Umbilical cord (tissue), 2 donors: Measurements from ENCODE around the gene XXYLT1. TPM values are rescaled to one million over a fixed set of nuclear protein-coding genes. Genes with fewer than 3 reads are reported as not detected.

Source experiments
- DNase-seq: peaks from one replicate; pipeline ENCODE4 v3.0.0-alpha.2; 2015; ENCODE audit warnings: low spot score
- total RNA-seq: library from RNA; depleted of rRNA; stranded (reverse); fragments of >200 nt; gene quantifications from one replicate; pipeline ENCODE4 v1.2.3, GENCODE V29; 2014; ENCODE audit warnings: low replicate concordance; ENCODE audit not compliant: insufficient read depth

XXYLT1 gene
- total RNA-seq, 1 donor from 2014 or later: 21.4 TPM

DNA sequence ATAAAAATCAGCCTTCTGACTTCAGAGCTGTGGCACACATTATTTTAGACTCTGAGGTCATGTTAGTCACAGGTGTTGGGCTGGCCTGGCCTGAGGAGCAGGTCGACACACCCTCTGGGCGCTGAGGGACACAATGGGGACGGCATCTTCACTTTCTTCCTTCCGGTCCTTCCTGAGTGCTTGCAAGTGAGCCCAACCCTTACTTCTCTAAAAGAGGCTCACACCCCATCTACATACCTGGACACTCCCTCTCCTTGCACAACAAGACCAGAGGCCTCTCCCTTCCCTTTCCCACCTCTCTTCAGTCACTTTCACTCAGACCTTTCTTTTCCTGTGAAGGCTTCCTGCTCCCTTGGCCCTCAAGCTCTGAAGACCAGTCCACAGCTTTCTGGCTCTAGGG lies 85.4 kb downstream of the XXYLT1 start:
- DNase-seq: no peak

DNA sequence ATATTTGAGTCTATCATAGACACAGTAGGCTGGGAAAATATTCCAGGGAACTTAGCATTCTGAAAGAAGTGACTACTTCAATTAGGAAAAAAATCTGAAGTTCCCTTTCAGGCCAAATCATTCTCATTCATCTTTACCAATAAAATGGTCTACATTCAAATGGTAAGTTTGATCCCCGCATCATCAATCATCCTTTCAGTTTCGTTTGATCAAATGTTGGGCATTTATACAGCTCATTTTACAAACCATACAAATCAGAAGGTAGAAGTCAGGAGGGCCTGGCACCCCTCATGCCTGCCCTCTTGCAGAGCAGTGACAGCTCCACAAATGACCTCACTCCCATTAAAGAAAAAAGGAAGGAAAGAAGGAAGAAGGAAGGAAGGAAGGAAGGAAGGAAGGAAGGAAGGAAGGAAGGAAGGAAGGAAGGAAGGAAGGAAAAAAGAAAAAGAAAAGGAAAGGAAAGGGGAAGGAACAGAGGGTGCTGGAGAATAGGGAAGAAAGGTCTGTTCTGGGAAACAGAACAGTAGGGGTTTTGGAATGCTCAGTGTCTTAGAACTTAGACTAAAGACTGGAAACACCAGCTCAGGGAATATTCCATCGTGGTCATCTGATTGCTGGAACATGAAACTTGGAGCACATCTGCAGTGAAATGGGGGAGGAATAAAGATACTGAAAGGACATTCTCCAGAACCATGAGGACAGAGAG lies 86.1 kb downstream of the XXYLT1 start:
- DNase-seq: no peak

DNA sequence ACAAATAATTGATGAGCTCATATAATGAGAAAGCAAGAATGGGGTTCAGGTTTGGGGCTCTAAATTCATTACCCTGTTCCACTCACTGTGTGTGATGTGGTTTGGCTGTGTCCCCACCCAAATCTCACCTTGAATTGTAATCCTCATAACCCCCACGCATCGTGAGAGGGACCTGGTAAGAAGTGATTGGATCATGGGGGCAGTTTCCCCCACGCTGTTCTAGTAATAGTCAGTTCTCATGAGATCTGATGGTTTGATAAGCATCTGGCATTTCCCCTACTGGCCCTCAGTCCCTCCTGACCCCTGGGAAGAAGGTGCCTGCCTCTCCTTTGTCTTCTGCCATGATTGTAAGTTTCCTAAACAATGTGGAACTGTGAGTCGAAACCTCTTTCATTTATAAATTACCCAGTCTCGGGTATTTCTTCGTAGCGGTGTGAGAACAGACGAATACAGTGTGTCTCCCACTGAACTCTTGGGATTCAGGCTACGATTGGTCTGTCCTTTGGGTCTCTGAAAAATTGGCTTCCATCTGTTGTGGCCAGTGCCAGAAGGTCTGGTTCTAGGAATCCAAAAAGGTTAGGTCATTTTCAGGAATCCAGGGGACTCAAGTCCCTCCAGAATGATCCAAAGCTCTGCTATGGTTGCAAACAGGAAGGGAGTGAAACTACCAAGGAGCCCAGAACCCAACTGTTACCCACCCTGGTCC lies 87.7 kb downstream of the XXYLT1 start:
- DNase-seq: no peak

DNA sequence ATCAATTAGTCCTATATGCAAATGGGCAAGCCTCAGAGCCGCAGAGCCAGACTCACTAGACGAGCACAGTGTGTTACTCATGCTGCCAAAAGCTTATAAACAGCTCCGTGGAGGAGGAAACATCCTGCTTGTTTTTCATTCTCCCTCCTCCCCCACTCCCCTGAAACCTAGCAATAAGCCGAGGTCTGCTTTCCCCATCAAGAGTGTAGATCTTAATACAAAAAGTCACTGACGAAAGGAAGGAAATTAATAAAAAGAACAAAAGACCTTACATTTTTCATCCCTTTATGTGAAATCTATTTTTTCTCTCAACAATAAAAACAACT lies 88.5 kb downstream of the XXYLT1 start:
- DNase-seq: peak; percentile 71

DNA sequence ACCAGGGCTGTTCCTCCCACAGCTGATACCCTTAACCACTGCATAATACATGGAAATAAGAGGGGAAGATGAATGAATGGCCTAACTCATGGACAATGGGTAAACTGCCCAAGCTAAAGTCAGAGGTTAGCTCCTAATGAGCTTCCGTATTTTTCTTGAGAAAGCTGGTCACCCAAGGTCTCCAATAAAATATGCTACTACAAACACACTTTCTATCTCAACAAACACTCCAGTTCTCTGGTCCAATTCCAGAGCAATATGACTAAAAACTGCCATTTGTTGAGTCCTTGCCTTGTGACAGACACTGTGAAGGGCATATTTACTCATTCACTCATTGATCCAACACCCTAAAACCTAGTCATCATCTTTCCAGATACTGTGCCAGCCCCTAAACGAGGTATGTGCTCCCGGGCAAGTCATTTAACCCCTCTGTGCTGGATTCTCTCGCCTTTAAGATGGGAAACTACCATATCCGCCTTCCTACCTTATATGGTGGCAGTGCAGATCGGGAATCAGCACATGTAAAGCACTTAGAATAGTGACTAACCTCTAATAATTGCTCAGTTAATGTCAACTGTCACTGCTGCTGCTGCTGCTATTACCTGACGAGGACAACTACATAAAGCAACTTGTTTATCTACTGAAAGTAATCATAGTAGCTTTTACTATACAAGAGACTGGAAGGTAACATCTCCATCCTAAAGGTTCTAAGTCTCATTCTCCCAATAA lies 89.1 kb downstream of the XXYLT1 start:
- DNase-seq: no peak

DNA sequence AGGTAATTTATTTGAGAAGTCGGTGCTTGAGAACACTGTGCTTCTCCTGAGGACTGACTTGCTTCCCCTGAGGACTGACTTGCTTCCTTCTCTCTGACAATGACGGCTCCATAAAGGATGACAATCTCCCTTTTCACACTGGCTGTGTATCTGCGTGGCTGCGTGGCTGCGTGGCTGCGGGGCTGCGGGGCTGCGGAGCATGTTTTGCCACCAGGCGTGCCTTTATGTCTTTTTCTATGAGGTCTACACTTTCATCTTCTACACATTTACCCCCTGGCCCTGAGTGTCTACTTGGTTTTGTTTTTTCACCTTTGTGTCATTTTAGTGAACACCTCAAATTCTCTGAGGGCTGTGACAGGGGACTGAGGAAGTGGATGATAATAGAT lies 89.9 kb downstream of the XXYLT1 start:
- no peak for DNase-seq

DNA sequence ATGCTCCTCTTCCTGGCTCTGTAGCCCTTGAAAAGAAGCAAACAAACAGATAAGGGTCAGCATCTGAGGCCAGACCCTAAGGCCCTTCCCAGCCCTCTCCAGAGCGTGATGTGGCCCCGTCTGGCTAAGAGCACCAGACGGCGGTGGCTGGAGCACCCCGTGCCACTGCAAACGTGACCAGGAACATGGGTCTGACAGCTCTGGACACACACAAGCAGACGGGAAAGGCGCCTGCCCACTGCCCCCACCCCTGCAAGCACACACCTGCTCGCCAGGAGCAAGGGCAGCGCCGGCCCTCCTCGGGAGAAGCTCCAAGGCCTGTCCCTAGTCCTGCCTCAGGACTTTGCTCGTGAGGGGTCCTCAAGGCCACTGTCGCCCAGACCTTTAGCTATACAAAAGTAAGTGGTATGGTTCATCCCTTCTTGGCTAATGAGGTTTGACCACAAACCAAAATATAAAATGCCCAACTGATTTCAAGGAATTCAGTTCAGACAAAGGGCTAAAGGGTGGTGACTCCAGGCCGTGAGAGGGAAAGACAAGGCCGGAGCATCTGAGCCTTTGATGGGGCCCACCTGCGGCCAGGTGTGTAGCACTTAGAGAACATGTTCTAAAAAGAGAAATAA lies 90.4 kb downstream of the XXYLT1 start:
- DNase-seq: no peak

DNA sequence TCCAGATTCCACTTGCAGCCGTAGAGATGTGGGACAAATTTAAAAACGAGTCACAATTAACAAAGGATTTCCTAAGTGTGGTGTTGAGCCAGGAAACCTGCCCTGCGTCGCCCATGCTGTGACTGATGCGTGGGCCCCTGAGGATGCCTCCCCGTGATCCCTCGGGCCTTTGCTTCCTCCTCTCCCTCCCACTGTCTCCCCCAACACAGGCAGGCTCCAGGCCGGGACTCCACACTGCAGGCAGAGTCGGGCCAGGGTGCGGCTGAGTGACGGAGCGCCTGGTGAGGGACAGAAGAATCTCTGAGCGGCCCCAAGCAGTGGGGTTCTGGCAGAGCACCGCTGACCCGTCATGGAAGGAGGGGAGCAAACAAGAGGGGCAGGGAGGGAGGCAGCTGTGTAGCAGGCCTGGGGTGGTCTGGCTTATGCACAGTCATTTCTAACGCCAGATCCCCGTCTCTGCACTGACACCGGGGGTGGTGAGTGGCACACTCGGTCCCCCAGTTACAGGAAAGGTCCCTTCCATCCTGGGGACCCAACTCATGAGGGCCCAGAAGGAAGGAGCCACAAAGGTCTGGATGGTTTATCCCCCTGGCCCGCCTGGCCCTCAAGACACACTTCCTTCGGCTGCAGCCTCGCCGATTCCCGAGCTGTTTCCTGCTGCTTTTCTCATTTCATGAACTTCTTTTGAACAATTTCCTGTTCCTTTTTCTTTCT lies 91.0 kb downstream of the XXYLT1 start:
- no peak for DNase-seq

DNA sequence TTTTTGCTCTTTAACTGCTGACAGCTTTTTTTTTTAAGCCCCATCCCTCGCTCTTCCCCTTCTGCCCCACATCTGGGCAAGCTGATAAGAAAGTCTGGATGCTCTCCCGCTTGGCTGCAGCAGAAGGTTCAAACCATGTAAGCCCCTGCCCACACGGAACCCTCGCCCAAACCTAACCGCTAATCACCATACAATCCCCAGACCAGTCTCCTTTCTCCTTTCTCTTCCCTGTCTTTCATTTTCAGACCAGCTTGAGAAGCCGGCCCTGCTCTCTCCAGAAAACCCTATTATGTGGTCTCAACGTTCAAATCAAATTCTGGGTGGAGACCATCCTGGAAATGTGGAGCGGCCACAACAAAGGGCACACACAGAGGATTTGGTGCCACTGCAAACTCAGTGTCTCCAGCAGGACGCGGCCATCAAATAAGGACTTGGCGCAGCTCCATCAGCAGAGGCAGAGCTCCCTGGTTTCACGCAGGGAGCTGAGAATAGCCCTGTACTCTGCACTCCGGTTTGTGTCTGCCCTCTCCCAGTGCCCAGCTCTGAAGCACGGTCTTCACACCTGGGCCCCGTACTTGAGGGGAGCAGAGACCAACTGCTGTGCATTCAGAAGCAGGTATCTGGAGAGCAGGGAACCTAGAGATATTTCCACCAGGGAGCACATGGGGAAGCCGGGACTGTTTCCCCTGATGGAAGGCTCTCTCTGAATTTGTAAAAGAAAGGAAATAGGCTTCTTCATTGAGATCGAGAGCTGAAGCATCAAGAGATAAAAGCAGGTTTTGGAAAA lies 92.6 kb downstream of the XXYLT1 start:
- DNase-seq: peak; percentile 65

DNA sequence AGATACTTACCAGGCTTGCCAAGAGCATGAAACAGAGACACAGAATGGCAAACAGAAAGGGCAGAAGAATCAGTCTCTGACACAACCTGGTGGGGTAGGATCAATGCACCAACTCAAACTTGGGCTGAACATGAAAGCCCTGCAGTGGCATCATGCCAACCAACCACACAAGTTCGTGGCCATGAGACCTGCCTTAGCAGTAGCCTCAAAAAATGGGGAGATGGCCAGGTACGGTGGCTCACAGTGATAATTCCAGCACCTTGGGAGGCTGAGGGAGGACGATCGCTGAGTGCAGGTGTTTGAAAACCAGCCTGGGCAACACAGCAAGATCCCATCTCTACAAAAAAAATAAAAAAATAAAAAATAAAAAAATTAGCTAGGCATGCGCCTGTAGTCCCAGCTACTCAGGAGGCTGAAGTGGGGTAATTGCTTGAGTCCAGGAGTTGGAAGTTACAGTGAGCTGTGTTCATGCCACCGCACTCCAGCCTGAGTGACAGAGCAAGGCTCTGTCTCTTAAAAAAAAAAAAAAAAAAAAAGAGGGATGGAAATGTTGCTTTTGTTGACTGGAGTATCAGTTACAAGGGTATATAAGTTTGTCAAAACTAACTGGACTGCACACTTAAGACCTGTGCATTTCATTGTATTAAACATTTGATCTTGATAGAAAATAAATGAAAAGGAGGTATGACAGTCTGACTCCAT lies 93.4 kb downstream of the XXYLT1 start:
- DNase-seq: no peak

DNA sequence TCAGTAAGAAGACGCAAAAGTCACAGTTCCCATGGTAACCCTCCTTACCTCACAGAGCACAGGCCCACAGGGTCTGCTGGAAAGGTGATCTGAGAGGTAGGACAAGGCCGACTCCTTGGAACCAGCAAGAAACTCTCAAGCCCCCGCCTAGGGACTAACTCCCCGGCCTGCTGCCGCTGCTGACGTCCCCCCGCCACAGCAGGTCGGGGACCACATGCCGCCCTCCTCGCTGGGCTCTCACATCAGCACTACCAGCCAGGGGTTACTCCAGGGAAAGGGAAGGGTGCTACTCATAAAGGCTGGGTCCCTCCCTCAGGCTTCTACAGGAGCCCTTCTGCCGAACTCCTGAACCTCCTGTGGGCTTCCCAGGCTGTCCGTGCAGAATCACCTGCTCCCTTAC lies 94.2 kb downstream of the XXYLT1 start:
- no peak for DNase-seq

DNA sequence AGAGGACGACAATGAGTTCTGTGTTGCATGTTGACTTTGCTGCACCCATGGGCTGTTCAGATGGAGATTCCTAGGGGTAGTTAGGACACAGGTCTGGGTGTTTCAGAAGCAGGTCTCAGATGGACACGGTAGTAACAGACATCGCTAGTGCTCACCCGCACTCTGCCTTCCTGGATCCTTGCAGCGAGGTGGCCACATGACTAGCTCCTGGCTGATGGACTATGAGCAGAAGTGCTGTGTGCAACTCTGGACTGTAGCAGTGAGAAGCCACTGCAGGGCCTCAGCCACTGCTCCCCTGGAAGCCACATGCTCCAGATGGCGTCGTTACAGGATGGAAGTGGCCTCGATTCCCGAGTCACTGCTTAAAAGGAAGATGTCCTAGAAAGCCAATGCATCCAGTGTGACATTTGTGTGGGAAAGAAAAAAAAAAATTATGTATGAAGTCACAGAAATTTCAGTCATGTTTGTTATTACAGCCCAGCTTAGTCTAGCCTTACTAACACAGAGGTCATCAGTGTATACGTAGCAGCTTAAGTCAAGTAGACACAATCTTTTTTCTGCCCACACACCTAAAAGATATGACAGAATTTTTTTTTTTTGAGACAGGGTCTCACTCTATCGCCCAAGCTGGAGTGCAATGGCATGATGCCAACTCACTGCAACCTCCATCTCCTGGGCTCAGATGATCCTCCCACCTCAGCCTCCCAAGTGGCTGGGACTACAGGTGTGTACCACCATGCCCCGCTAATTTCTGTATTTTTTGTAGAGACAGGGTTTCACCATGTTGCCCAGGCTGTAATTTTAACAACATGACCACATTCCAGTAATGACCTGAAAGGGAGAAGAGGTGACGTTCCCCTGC lies 95.3 kb downstream of the XXYLT1 start:
- no peak for DNase-seq

DNA sequence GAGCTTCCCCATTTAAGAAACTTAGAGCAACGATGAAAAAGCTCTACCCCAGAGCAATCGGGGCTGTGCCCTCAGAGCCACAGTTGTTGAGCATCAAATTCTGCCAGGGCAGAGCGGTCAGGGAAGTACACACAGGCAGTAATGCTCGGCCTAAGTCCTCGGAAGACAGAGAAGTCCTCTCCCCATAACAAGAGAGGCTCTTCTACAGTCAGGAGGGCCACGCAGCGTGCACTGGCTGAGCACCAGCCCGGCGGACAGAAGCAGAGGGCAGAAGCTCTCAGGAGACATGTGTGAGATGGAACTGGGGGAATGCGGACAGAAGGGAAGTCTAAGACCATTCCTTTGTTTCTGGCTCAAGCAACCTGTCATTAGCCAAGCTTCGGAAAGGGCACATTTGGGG lies 95.9 kb downstream of the XXYLT1 start:
- no peak for DNase-seq

DNA sequence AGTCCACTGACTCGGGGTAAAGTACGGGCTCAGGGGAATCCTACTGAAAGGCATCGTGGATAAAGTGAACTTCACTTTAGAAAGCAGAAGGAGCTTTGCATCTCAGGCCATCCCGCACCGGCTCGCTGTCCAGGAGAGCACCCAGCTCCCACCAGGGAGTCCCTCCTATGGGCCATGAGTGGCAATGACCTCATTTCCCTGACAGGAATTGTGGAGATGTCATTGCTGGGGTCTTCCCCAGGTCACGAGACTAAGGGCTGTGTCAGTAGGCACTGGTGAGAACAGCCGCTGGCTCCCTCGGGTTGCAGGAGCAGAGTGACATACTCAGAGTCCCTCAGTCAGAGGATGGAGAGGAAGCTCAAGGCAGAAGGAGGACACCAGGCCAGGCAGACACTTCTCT lies 97.3 kb downstream of the XXYLT1 start:
- DNase-seq: no peak

DNA sequence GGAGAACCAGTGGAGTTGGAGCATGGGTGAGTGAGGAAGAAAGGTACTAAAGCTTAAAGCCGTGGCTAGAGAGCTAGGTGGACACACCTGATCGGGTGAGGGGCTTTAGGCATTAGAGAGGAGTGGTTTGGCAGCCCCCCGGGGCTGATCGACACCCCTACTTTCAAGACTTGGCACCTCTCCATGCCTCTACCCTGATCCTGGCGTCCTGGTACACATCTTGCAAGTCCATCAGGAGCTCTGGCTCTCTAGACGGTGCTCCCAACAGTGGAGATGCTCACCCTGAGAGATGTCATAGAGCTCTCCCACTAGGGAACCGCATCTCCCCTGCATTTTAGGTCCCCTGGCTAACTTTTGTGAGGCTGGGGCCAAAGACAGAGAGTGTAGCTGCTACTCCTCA lies 98.1 kb downstream of the XXYLT1 start:
- DNase-seq: no peak

DNA sequence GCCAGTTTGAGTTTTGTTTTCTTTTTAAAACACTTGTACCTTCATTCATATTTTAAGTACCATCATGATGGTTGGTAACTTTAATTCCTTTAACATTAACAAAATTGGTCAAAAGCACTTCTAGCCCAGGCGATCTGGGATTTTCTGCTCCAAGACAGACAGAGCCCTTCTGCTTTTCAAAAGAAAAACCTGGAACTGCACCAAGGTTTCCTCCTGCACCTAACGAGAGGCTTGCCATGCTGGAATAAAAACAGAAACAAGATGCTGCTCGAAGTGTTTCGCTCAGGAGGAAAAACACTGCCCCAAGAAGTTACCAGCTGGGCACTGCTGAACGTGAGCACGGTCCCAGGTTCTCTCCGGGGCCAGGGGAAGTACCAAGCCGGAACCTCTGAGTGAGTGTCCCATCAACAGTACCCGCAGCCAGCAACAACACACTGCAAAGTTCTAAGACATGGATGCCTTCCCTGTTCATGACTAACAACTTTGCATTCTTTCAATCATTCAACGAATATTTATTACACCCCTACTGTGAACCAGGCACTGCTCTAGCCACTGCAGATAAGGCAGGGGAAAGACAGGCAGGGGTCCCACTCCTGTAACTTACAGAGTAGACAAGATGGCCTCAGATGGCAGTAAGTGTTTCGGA lies 98.8 kb downstream of the XXYLT1 start:
- DNase-seq: no peak

DNA sequence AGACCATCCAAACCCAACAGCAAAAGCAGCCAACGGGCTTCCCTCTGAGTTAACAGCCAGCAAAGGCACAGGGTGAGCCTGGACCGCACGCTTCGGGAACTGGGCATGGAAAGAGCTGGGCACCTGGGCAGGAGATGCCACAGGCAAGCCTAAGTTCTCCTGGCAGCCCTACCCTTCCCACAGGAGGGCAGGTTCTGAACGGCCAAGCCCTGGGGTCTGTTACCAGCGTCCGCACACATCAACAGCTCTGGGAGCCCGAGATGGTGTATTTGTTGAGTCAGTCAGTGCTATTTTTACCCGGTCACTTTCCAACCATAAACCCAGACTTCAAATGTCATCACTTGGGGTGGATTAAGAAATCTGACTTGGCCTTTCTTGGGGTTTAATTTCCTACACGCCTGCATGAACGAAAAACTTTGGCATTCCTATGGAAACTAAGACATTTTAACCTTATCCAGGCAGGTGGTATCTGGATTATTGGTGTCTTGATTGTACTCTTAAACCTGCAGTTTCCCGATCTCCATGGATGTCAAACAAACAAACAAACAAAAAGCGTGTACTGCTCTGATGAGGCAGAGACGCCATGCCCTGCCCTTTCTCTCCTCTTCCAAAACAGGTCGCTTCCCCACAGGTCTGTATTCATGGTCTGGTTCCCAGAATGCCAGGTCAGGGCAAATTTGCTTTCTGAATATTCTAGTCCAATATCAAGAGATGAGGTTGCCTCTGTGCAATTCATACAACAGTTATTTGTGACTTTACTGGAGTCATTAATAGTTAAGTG lies 99.7 kb downstream of the XXYLT1 start:
- DNase-seq: no peak

DNA sequence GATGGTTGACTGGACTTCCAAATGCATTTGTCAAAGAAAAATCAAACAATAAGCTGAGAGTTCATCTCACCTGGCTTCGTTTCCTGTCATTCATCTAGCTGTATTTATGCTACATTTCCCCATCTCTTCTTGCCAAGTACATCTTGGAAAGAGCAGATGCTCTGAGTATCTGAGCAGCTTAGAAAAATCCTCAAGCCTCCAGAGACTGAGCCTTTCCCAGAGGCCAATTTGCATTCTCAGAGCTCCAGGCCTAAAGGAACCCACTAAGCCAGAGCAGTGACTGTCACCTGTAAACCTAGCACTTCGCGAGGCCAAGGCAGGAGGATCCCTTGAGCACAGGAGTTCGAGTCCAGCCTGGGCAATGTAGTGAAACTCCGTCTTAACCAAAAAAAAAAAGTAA lies 100.5 kb downstream of the XXYLT1 start:
- no peak for DNase-seq
